Transverse colon (tissue), 4 donors: ENCODE data around the gene SMIM44. TPM values are rescaled to one million over a fixed set of nuclear protein-coding genes. Genes with fewer than 3 reads are reported as not detected.

Experiments
- DNase-seq: peaks from one replicate; pipeline ENCODE4 v3.0.0-alpha.2; 2019
- H3K27ac ChIP-seq, 4 donors: fragments of 200-600 bp; sonication (generic); 2 replicates each; pipeline ENCODE4 v1.5.1; 2016 to 2018; ENCODE audit warnings: inconsistent platforms in 4 of 4
- H3K27me3 ChIP-seq: fragments of 200-600 bp; sonication (generic); 2 replicates; pipeline ENCODE4 v1.5.1; 2017; ENCODE audit warnings: inconsistent platforms
- H3K36me3 ChIP-seq, 4 donors: fragments of 200-600 bp; sonication (generic); 2 replicates each; pipeline ENCODE4 v1.5.1; 2017 to 2019; ENCODE audit warnings: inconsistent platforms in 4 of 4
- H3K4me1 ChIP-seq, 4 donors: fragments of 200-600 bp; sonication (generic); 2 replicates each; pipeline ENCODE4 v1.5.1; 2017 to 2020; ENCODE audit warnings: inconsistent platforms in 4 of 4
- H3K4me3 ChIP-seq, 4 donors: fragments of 200-600 bp; sonication (generic); 1 replicate in 1 of 4; 2 replicates in 3 of 4; pipeline versions ENCODE4 v1.5.1 to v1.6.1; 2017 to 2019; ENCODE audit warnings: inconsistent platforms in 4 of 4
- H3K9me3 ChIP-seq, 2 donors: fragments of 200-600 bp; sonication (generic); 2 replicates each; pipeline ENCODE4 v1.5.1; 2017 to 2019; ENCODE audit warnings: inconsistent platforms in 2 of 2
- EP300 ChIP-seq: sonication (generic); formaldehyde crosslinking; IDR thresholded peaks from one replicate; pipeline ENCODE4 v1.6.1; 2017; ENCODE audit warnings: antibody characterized with exemption, low read depth
- POLR2A ChIP-seq: fragments of 450-650 bp; IDR thresholded peaks from one replicate; pipeline ENCODE4 v1.6.1; 2016; ENCODE audit warnings: antibody characterized with exemption, mild to moderate bottlenecking, moderate library complexity
- POLR2AphosphoS5 ChIP-seq, 3 donors: sonication (generic); formaldehyde crosslinking; IDR thresholded peaks; one replicate each; pipeline ENCODE4 v1.6.1; 2016; ENCODE audit warnings: antibody characterized with exemption in 3 of 3
- WGBS, 2 donors: methylation state at CpG; one replicate each; pipeline ENCODE4 v1.1.5; 2018; ENCODE audit warnings: low coverage in 1 of 2; 5-methylcytosine and 5-hydroxymethylcytosine counted together
- in situ Hi-C, 4 donors: fragments of 200-750 bp; cut with MboI; loops; one replicate each; pipeline versions ENCODE4 v1.15.0 to v1.15.1; 2017; ENCODE audit warnings: low sequenced_read_pairs in 3 of 4, low pct_ligation_motif_present in 1 of 4, low pct_unique_long_range_greater_than_20kb in 1 of 4
- intact Hi-C: fragments of 100-400 bp; cut with DNase I; formaldehyde crosslinking; loops from one replicate; pipeline ENCODE4 v1.15.1; 2023; ENCODE audit warnings: low total_unique reads
- total RNA-seq, 4 donors: library from RNA; depleted of rRNA; stranded (reverse); fragments of >200 nt; gene quantifications; one replicate each; pipeline ENCODE4 v1.1.0, GENCODE V29; 2016
- TF ChIP-seq, protein P1 (sequence below), 5 experiments: fragments of 200-600 bp in 3 of 5; fragments of 450-650 bp in 2 of 5; sonication (generic) in 3 of 5; IDR thresholded peaks; 1 replicate in 2 of 5; 2 replicates in 3 of 5; pipeline ENCODE4 v1.5.1; 2016 to 2017; ENCODE audit warnings: antibody characterized with exemption in 5 of 5, inconsistent platforms in 3 of 5, mild to moderate bottlenecking in 2 of 5, moderate library complexity in 1 of 5

The SMIM44 gene
- total RNA-seq, 4 donors from 2014 or later: 4.1 to 15.3 TPM; not detected in 2

DNA sequence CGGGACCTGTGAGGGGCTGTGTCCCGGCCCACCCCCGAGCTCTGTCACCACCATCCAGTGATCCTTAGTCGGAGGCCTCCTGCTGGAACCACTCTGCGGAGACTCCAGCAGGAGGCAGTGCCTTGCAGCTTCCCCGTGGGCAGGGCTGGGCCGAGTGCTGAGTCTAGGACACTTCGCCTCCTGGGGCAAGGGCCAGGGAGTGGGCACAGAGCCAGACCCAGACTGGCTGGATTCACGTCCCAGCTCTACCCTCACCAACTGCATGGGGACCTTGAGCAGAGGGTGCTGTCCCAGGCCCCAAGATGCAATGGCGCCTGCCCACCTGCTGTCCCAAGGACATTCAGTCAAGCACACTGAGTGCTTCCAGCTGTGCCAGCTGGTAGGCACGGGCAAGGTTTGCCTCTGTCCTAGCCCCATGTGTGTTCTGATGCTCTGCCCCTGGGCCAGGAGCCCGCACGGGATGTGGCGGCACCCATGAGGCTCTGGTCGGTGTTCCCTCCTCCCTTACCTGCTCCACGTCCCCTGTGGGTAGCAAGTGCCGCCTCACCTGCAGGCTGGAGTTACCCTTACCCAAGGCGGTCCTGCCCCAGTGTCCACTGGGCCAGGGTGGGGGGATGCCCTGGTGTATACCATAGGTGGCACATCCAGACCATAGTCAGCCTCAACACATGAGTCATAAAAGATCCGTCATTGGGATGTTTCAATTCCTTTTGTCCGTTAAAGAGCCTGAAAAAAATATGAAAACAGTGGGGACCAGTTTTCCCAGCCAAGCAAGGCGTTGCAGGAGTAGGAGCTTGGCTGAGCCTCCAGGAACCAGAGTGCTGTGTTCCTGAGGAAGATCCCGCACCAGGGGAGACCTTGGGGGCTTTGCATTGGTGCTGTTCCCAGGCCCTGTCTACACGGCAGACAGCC, 30.2 kb upstream of the SMIM44 start:
- no peak for DNase-seq
- peaks cover 0 to 20% (median 9%) of the 10 kb centered on the region in 4 donors for H3K4me1 ChIP-seq

DNA sequence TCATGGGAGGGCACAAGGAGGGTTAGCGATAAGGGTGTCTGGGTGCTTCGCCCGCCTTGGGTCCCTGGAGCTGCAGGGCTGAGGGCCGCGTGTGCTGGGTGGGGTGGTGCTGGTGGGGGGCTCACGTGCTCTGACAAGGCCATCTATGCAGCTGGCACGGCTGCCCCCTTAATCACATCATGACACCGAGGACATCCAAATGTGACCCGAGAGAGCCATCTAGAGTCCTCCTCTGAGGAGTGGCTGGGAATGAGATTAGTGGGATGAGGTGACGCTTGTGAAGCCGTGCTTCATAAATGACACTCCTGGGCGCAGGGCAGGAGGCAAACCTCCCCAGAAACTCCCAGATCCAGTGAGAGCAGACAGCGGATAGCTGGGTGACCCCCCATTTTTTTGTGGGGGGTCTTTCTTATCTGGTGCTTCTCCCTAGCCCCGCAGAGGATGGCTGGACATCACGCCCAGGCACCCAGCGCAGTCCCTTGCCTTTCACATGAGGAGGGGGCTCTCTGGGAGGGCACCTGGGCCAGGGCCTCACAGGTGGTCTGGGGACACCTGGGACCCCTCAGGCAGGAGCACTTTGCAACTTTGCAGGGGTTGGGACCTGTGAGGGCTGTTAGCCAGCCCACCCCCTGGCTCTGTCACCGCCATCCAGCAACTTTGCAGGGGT, 29.5 kb upstream of the SMIM44 start:
- in situ Hi-C loops (no loop called here), intact Hi-C loops (loop anchor here (2.0 kb wide), 1 partner anchor 14 kb away; no protein-coding TSS in a partner anchor)
- no peak for DNase-seq
- no peaks in the 10 kb centered on the region for H3K27me3 ChIP-seq
- 93% methylated on average over 17 of the region's 17 CpGs; no CpG with 5 or more reads in 1 of the 2 donors for WGBS, 2 donors
- no peak overlapping the region for H3K4me3 ChIP-seq
- H3K36me3 ChIP-seq: no peaks in the 10 kb centered on the region
- peaks cover 2 to 23% (median 10%) of the 10 kb centered on the region in 4 donors for H3K4me1 ChIP-seq
- TF ChIP-seq POLR2A: no peak
- no peak for TF ChIP-seq EP300
- TF ChIP-seq, protein P1, sequence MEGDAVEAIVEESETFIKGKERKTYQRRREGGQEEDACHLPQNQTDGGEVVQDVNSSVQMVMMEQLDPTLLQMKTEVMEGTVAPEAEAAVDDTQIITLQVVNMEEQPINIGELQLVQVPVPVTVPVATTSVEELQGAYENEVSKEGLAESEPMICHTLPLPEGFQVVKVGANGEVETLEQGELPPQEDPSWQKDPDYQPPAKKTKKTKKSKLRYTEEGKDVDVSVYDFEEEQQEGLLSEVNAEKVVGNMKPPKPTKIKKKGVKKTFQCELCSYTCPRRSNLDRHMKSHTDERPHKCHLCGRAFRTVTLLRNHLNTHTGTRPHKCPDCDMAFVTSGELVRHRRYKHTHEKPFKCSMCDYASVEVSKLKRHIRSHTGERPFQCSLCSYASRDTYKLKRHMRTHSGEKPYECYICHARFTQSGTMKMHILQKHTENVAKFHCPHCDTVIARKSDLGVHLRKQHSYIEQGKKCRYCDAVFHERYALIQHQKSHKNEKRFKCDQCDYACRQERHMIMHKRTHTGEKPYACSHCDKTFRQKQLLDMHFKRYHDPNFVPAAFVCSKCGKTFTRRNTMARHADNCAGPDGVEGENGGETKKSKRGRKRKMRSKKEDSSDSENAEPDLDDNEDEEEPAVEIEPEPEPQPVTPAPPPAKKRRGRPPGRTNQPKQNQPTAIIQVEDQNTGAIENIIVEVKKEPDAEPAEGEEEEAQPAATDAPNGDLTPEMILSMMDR (IDR thresholded peaks at IDR 0.05): no peak
- TF ChIP-seq POLR2AphosphoS5 (IDR thresholded peaks at IDR 0.05): no peak
- no peak overlapping the region for H3K27ac ChIP-seq
- no peaks in the 10 kb centered on the region for H3K9me3 ChIP-seq

More for the DNA sequence above, 30.2 kb upstream of the SMIM44 start:
- in situ Hi-C loops (no loop called here), intact Hi-C loops (loop anchor here (2.0 kb wide), 1 partner anchor 13 kb away; no protein-coding TSS in a partner anchor)
- H3K9me3 ChIP-seq: no peaks in the 10 kb centered on the region
- H3K27me3 ChIP-seq: no peaks in the 10 kb centered on the region
- no peaks in the 10 kb centered on the region for H3K36me3 ChIP-seq
- 83% methylated on average over 23 of the region's 23 CpGs; no CpG with 5 or more reads in 1 of the 2 donors for WGBS, 2 donors
- no peak for TF ChIP-seq POLR2A
- no peak overlapping the region for H3K27ac ChIP-seq
- no peak overlapping the region for H3K4me3 ChIP-seq

DNA sequence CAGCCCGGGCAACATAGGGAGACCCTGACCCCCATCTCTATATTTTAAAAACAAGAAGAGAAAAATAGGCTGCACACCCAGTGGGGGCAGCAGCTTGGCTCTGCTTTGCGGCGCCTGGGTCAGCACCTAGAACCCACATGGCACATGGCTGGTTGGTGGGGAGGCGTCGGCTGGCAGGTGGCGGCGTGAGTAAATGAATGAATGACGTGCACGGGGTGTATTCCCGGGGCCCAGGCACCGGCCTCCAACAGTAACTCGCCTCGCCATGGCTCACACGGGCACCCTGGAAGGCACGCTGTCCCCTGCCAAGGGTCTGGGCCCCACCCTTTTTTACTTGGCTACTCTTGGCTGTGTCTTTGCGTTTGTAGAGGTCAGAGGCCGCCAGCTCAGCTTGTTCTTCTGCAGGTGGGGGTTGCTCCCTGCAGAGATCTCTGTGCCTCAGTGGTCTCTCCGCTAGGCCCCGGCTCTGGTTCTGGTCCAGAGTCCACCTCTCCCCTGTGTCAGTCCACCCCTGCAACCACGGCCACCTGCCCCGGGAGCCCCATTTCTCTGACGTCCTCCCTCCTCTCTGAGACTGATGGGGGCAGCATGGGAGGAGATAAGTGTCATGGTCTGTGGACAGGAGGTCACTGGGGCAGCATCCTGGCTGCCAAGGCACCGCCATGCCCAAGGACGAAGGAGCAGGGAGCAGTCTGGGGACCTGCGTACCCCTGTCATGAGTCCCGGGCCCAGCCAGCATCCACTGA, 28.4 kb upstream of the SMIM44 start:
- in situ Hi-C loops: no loop called here
- no peaks in the 10 kb centered on the region for H3K27me3 ChIP-seq
- WGBS, 2 donors: 83% methylated on average over 26 of the region's 26 CpGs; no CpG with 5 or more reads in 1 of the 2 donors
- peaks cover 2 to 24% (median 14%) of the 10 kb centered on the region in 4 donors for H3K4me1 ChIP-seq
- H3K36me3 ChIP-seq: no peaks in the 10 kb centered on the region
- H3K4me3 ChIP-seq: no peak overlapping the region
- intact Hi-C loops: loop anchor here (2.0 kb wide), 1 partner anchor 15 kb away; no protein-coding TSS in a partner anchor
- no peak for TF ChIP-seq POLR2AphosphoS5 (IDR thresholded peaks at IDR 0.05)
- TF ChIP-seq, protein P1 (IDR thresholded peaks at IDR 0.05): no peak
- no peak for TF ChIP-seq POLR2A
- no peak for TF ChIP-seq EP300
- no peak for DNase-seq
- no peaks in the 10 kb centered on the region for H3K9me3 ChIP-seq
- no peak overlapping the region for H3K27ac ChIP-seq

DNA sequence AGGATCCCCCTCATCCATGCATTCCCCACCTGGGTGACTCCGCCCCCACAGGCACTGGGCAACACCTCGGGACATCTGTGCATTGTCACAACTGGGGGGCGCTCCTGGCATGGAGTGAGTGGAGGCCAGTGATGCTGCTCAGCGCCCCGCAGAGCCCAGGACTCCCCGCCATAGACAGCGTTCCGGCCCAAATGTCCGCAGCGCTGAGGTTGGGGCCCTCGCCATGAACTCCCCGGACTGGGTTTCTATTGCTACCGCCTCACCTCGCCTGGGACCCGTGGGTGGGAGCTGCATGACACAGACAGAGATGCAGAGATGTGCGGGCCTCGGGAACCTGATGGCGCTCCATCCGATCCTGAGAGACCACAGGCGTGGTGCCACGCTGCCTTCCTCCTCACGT, 27.5 kb upstream of the SMIM44 start:
- 93% methylated on average over 21 of the region's 22 CpGs; no CpG with 5 or more reads in 1 of the 2 donors for WGBS, 2 donors
- Histone ChIP-seq H3K27ac (no peak overlapping the region), H3K4me3 (no peak overlapping the region), H3K27me3 (no peaks in the 10 kb centered on the region), H3K36me3 (no peaks in the 10 kb centered on the region), H3K4me1 (peaks cover 0 to 20% (median 9%) of the 10 kb centered on the region in 4 donors), H3K9me3 (no peaks in the 10 kb centered on the region)
- in situ Hi-C loops: no loop called here
- no peak for DNase-seq
- TF ChIP-seq POLR2A: no peak
- TF ChIP-seq POLR2AphosphoS5 (IDR thresholded peaks at IDR 0.05): no peak
- no peak for TF ChIP-seq EP300
- intact Hi-C loops: no loop called here
